OCI-LY1 (cell line): Measurements from ENCODE around the gene CLIC2.
"Not testable (repeated sequence)": the region's sequence is repeated elsewhere in the genome, so short reads cannot be mapped to it uniquely, and the experiment has no call there.

Source experiments
- EZH2 ChIP-seq: fragments of 200-600 bp; sonication (generic), shearing (Covaris generic); IDR thresholded peaks from 2 replicates; pipeline ENCODE4 v1.8.0; 2017; ENCODE audit warnings: borderline replicate concordance, mixed run types, mild to moderate bottlenecking, antibody characterized with exemption, low read length, moderate library complexity, mixed read lengths
- TF ChIP-seq, protein P1 (sequence below): fragments of 200-600 bp; sonication (generic), shearing (Covaris generic); IDR thresholded peaks from 2 replicates; pipeline ENCODE4 v1.5.1; 2017; ENCODE audit warnings: mild to moderate bottlenecking, antibody characterized with exemption, low read length, moderate library complexity, mixed read lengths

DNA sequence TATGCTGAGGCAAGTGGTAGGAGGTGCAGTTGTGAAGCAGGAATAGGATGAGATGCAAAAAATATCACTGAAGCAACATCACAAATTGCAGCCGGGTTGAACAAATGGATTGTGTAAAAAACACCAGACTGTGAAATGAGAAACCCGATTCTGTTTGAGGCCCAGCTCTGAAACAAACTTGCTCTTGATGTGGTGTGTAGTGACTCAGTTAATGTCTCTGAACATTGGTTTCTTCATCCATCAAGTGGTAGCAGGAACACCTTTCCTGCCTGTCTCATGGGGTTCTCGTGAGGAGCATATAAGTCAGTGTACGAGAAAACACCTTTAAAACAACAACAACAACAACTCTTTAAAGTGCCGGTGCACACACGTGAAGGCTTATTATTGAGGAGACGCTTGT lies 29.3 kb upstream of the CLIC2 start:
- not testable (repeated sequence) for TF ChIP-seq EZH2
- TF ChIP-seq, protein P1, sequence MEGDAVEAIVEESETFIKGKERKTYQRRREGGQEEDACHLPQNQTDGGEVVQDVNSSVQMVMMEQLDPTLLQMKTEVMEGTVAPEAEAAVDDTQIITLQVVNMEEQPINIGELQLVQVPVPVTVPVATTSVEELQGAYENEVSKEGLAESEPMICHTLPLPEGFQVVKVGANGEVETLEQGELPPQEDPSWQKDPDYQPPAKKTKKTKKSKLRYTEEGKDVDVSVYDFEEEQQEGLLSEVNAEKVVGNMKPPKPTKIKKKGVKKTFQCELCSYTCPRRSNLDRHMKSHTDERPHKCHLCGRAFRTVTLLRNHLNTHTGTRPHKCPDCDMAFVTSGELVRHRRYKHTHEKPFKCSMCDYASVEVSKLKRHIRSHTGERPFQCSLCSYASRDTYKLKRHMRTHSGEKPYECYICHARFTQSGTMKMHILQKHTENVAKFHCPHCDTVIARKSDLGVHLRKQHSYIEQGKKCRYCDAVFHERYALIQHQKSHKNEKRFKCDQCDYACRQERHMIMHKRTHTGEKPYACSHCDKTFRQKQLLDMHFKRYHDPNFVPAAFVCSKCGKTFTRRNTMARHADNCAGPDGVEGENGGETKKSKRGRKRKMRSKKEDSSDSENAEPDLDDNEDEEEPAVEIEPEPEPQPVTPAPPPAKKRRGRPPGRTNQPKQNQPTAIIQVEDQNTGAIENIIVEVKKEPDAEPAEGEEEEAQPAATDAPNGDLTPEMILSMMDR, result not testable (repeated sequence)
